WTC11 (cell line): ENCODE results near the gene BRICD5. TPM values are rescaled to one million over a fixed set of nuclear protein-coding genes. Genes with fewer than 3 reads are reported as not detected.

Experiments used
- ATF1 ChIP-seq: sonication (generic); formaldehyde crosslinking; IDR thresholded peaks from 2 replicates; pipeline ENCODE4 v1.8.1; 2023; ENCODE audit warnings: mild to moderate bottlenecking, moderate library complexity, missing genetic modification reagents
- ESRRA ChIP-seq: sonication (generic); formaldehyde crosslinking; IDR thresholded peaks from 2 replicates; pipeline ENCODE4 v1.8.1; 2022; ENCODE audit warnings: mild to moderate bottlenecking, missing genetic modification reagents, borderline replicate concordance
- FOXK1 ChIP-seq: sonication (generic); formaldehyde crosslinking; IDR thresholded peaks from 2 replicates; pipeline ENCODE4 v1.8.0; 2022; ENCODE audit warnings: mild to moderate bottlenecking, moderate library complexity, missing genetic modification reagents
- GRHL2 ChIP-seq: fragments of 250-450 bp; sonication (Bioruptor Pico); IDR thresholded peaks from 2 replicates; pipeline ENCODE4 v1.8.0; 2022; ENCODE audit warnings: mild to moderate bottlenecking, moderate library complexity; ENCODE audit not compliant: insufficient replicate concordance, severe bottlenecking
- HMGA2 ChIP-seq: fragments of 250-450 bp; sonication (Bioruptor Pico); IDR thresholded peaks from 2 replicates; pipeline ENCODE4 v1.4.0; 2021; ENCODE audit warnings: mild to moderate bottlenecking, moderate library complexity
- IRF2 ChIP-seq: sonication (generic); formaldehyde crosslinking; IDR thresholded peaks from 2 replicates; pipeline ENCODE4 v1.8.0; 2022; ENCODE audit warnings: low read depth, missing genetic modification reagents, borderline replicate concordance
- JAZF1 ChIP-seq: fragments of 250-450 bp; sonication (Bioruptor Pico); IDR thresholded peaks from 2 replicates; pipeline ENCODE4 v1.9.0; 2021; ENCODE audit warnings: moderate library complexity, mild to moderate bottlenecking, inconsistent platforms
- MXD4 ChIP-seq: fragments of 250-450 bp; sonication (Bioruptor Pico); IDR thresholded peaks from 2 replicates; pipeline ENCODE4 v1.8.0; 2021; ENCODE audit warnings: mild to moderate bottlenecking, moderate library complexity, borderline replicate concordance
- NFATC4 ChIP-seq: fragments of 250-450 bp; sonication (Bioruptor Pico); IDR thresholded peaks from 2 replicates; pipeline ENCODE4 v1.9.0; 2021; ENCODE audit warnings: mild to moderate bottlenecking
- NFYB ChIP-seq: sonication (generic); formaldehyde crosslinking; conservative IDR thresholded peaks from 2 replicates; pipeline ENCODE4 v1.8.0; 2022; ENCODE audit warnings: low read depth, missing genetic modification reagents
- PRRX2 ChIP-seq: fragments of 250-450 bp; sonication (Bioruptor Pico); IDR thresholded peaks from 2 replicates; pipeline ENCODE4 v1.8.0; 2021; ENCODE audit warnings: mild to moderate bottlenecking
- SMAD3 ChIP-seq: sonication (generic); formaldehyde crosslinking; IDR thresholded peaks from 2 replicates; pipeline ENCODE4 v1.8.0; 2022; ENCODE audit warnings: missing genetic modification reagents, mild to moderate bottlenecking, borderline replicate concordance
- SMAD4 ChIP-seq: sonication (generic); formaldehyde crosslinking; IDR thresholded peaks from 2 replicates; pipeline ENCODE4 v1.8.0; 2022; ENCODE audit warnings: mild to moderate bottlenecking, missing genetic modification reagents
- SP1 ChIP-seq: sonication (generic); formaldehyde crosslinking; conservative IDR thresholded peaks from 2 replicates; pipeline ENCODE4 v1.8.1; 2022; ENCODE audit warnings: missing genetic modification reagents
- TCF7 ChIP-seq: sonication (generic); formaldehyde crosslinking; IDR thresholded peaks from 2 replicates; pipeline ENCODE4 v1.8.0; 2022; ENCODE audit warnings: mild to moderate bottlenecking, low read depth, missing genetic modification reagents, moderate library complexity
- TEAD1 ChIP-seq: sonication (generic); formaldehyde crosslinking; IDR thresholded peaks from 2 replicates; pipeline ENCODE4 v1.8.0; 2022; ENCODE audit warnings: mild to moderate bottlenecking, missing genetic modification reagents
- TEAD4 ChIP-seq: sonication (generic); formaldehyde crosslinking; IDR thresholded peaks from 2 replicates; pipeline ENCODE4 v1.8.0; 2022; ENCODE audit warnings: mild to moderate bottlenecking, missing genetic modification reagents
- ZNF671 ChIP-seq: fragments of 250-450 bp; sonication (Bioruptor Pico); IDR thresholded peaks from 2 replicates; pipeline ENCODE4 v1.8.0; 2021; ENCODE audit warnings: mild to moderate bottlenecking
- total RNA-seq: library from RNA; stranded (reverse); gene quantifications from 3 replicates; pipeline ENCODE4 v1.2.3, GENCODE V29; 2021
- TF ChIP-seq, protein P1 (sequence below): sonication (generic); formaldehyde crosslinking; IDR thresholded peaks from 2 replicates; pipeline ENCODE4 v1.8.1; 2023; ENCODE audit warnings: mild to moderate bottlenecking, missing genetic modification reagents, moderate library complexity
- TF ChIP-seq, protein P2 (sequence below): fragments of 250-450 bp; sonication (Bioruptor Pico); IDR thresholded peaks from 2 replicates; pipeline ENCODE4 v1.8.0; 2021; ENCODE audit warnings: mild to moderate bottlenecking
- TF ChIP-seq, protein P3 (sequence below): sonication (generic); formaldehyde crosslinking; IDR thresholded peaks from 2 replicates; pipeline ENCODE4 v1.8.1; 2022; ENCODE audit warnings: low read depth, missing genetic modification reagents, borderline replicate concordance
- TF ChIP-seq, protein P4 (sequence below): sonication (generic); formaldehyde crosslinking; IDR thresholded peaks from 2 replicates; pipeline ENCODE4 v1.8.1; 2023; ENCODE audit warnings: mild to moderate bottlenecking, missing genetic modification reagents
- TF ChIP-seq, protein P5 (sequence below): sonication (generic); formaldehyde crosslinking; IDR thresholded peaks from 2 replicates; pipeline ENCODE4 v1.8.1; 2022; ENCODE audit warnings: mild to moderate bottlenecking, missing genetic modification reagents, moderate library complexity, borderline replicate concordance
- TF ChIP-seq, protein P6 (sequence below): sonication (generic); formaldehyde crosslinking; IDR thresholded peaks from 2 replicates; pipeline ENCODE4 v1.8.0; 2023; ENCODE audit warnings: missing genetic modification reagents
- TF ChIP-seq, protein P7 (sequence below): sonication (generic); formaldehyde crosslinking; conservative IDR thresholded peaks from 2 replicates; pipeline ENCODE4 v1.8.1; 2022; ENCODE audit warnings: mild to moderate bottlenecking, missing genetic modification reagents
- TF ChIP-seq, protein P8 (sequence below): fragments of 250-450 bp; sonication (Bioruptor Pico); IDR thresholded peaks from 2 replicates; pipeline ENCODE4 v1.9.0; 2021; ENCODE audit warnings: mild to moderate bottlenecking

The BRICD5 gene
- total RNA-seq, 1 experiment from 2014 or later, result 13.6 TPM

DNA sequence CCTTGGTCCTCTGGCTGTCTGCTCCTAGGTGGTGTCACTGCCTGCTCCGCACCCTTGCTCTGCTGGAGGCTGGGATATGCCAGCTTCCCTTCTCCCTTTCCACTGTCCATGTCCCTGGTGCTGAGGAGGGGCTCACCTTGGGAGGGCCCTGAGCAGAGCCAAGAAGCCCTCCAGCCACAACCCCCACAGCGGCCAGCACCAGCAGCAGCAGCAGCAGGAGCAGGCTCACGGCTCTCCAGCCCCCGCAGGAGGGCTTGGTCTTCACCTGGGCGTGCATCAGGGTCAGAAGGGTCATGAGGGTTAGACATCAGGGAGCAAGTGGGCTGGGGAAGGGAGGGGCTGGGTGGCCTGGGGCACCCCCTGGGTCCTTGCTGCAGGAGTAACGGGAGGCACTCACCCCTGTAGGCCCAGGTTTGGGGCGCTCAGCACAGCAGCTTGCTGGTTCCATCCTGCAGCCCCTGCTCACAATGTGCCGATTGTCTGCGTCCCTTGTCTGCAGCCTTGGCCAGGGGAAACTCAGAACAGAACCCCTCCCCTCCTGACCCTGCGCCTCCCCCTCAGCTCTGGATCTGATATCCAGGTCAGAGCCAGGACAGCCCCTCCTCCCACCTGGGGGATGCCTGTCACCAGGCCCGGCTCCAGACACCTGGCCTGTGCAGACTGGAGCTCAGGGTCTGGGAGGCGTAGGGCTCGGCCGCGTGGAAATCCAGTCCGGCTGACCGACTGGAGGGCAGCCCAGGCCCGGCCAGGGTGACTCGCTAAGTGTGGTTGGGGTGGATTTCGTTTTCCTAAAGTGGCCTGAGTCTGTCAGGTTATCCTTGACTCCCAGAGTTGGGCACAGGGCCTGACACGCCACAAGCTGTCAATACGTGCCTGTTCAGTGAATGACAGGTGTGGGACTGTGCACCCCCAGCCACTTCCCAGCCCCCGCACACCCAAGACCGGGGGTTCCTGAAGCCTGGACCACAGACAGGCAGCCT, at the start of gene BRICD5 (continued):
- TF ChIP-seq, protein P1, sequence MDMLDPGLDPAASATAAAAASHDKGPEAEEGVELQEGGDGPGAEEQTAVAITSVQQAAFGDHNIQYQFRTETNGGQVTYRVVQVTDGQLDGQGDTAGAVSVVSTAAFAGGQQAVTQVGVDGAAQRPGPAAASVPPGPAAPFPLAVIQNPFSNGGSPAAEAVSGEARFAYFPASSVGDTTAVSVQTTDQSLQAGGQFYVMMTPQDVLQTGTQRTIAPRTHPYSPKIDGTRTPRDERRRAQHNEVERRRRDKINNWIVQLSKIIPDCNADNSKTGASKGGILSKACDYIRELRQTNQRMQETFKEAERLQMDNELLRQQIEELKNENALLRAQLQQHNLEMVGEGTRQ (CRISPR knock-in tag), result no peak
- no peak for TF ChIP-seq HMGA2 (CRISPR knock-in tag)
- TF ChIP-seq ATF1 (CRISPR knock-in tag), result no peak; the same call in 1 of the 2 replicates
- TF ChIP-seq, protein P2, sequence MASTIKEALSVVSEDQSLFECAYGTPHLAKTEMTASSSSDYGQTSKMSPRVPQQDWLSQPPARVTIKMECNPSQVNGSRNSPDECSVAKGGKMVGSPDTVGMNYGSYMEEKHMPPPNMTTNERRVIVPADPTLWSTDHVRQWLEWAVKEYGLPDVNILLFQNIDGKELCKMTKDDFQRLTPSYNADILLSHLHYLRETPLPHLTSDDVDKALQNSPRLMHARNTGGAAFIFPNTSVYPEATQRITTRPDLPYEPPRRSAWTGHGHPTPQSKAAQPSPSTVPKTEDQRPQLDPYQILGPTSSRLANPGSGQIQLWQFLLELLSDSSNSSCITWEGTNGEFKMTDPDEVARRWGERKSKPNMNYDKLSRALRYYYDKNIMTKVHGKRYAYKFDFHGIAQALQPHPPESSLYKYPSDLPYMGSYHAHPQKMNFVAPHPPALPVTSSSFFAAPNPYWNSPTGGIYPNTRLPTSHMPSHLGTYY (CRISPR knock-in tag), result no peak
- TF ChIP-seq FOXK1 (CRISPR knock-in tag), result no peak
- TF ChIP-seq ZNF671 (CRISPR knock-in tag), result no peak
- no peak for TF ChIP-seq TCF7 (CRISPR knock-in tag)
- TF ChIP-seq JAZF1 (CRISPR knock-in tag), result no peak
- TF ChIP-seq, protein P3, sequence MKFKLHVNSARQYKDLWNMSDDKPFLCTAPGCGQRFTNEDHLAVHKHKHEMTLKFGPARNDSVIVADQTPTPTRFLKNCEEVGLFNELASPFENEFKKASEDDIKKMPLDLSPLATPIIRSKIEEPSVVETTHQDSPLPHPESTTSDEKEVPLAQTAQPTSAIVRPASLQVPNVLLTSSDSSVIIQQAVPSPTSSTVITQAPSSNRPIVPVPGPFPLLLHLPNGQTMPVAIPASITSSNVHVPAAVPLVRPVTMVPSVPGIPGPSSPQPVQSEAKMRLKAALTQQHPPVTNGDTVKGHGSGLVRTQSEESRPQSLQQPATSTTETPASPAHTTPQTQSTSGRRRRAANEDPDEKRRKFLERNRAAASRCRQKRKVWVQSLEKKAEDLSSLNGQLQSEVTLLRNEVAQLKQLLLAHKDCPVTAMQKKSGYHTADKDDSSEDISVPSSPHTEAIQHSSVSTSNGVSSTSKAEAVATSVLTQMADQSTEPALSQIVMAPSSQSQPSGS (CRISPR knock-in tag), result no peak
- peak; percentile 61; the same call in 1 of the 2 replicates for TF ChIP-seq SP1 (CRISPR knock-in tag)
- TF ChIP-seq, protein P4, sequence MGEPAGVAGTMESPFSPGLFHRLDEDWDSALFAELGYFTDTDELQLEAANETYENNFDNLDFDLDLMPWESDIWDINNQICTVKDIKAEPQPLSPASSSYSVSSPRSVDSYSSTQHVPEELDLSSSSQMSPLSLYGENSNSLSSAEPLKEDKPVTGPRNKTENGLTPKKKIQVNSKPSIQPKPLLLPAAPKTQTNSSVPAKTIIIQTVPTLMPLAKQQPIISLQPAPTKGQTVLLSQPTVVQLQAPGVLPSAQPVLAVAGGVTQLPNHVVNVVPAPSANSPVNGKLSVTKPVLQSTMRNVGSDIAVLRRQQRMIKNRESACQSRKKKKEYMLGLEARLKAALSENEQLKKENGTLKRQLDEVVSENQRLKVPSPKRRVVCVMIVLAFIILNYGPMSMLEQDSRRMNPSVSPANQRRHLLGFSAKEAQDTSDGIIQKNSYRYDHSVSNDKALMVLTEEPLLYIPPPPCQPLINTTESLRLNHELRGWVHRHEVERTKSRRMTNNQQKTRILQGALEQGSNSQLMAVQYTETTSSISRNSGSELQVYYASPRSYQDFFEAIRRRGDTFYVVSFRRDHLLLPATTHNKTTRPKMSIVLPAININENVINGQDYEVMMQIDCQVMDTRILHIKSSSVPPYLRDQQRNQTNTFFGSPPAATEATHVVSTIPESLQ (CRISPR knock-in tag), result no peak
- TF ChIP-seq, protein P5, sequence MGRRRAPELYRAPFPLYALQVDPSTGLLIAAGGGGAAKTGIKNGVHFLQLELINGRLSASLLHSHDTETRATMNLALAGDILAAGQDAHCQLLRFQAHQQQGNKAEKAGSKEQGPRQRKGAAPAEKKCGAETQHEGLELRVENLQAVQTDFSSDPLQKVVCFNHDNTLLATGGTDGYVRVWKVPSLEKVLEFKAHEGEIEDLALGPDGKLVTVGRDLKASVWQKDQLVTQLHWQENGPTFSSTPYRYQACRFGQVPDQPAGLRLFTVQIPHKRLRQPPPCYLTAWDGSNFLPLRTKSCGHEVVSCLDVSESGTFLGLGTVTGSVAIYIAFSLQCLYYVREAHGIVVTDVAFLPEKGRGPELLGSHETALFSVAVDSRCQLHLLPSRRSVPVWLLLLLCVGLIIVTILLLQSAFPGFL (CRISPR knock-in tag), result no peak
- TF ChIP-seq NFATC4 (CRISPR knock-in tag), result 0 out of 2 replicates have a peak, but pooled peaks have one; percentile 4
- no peak for TF ChIP-seq SMAD4 (CRISPR knock-in tag)
- TF ChIP-seq, protein P6, sequence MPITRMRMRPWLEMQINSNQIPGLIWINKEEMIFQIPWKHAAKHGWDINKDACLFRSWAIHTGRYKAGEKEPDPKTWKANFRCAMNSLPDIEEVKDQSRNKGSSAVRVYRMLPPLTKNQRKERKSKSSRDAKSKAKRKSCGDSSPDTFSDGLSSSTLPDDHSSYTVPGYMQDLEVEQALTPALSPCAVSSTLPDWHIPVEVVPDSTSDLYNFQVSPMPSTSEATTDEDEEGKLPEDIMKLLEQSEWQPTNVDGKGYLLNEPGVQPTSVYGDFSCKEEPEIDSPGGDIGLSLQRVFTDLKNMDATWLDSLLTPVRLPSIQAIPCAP (CRISPR knock-in tag), result 0 out of 2 replicates have a peak, but pooled peaks have one; percentile 15
- TF ChIP-seq SMAD3 (CRISPR knock-in tag), result peak; percentile 41; the same call in 1 of the 2 replicates
- TF ChIP-seq, protein P7, sequence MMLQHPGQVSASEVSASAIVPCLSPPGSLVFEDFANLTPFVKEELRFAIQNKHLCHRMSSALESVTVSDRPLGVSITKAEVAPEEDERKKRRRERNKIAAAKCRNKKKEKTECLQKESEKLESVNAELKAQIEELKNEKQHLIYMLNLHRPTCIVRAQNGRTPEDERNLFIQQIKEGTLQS (CRISPR knock-in tag), result no peak
- peak; percentile 16; the same call in 1 of the 2 replicates for TF ChIP-seq NFYB (CRISPR knock-in tag)
- TF ChIP-seq GRHL2 (CRISPR knock-in tag), result no peak
- no peak for TF ChIP-seq TEAD4 (CRISPR knock-in tag)
- TF ChIP-seq MXD4 (CRISPR knock-in tag), result no peak
- TF ChIP-seq IRF2 (CRISPR knock-in tag), result no peak
- no peak for TF ChIP-seq PRRX2
- peak; percentile 65; the same call in 1 of the 2 replicates for TF ChIP-seq TEAD1 (CRISPR knock-in tag)
- TF ChIP-seq ESRRA (CRISPR knock-in tag), result no peak
- TF ChIP-seq, protein P8, sequence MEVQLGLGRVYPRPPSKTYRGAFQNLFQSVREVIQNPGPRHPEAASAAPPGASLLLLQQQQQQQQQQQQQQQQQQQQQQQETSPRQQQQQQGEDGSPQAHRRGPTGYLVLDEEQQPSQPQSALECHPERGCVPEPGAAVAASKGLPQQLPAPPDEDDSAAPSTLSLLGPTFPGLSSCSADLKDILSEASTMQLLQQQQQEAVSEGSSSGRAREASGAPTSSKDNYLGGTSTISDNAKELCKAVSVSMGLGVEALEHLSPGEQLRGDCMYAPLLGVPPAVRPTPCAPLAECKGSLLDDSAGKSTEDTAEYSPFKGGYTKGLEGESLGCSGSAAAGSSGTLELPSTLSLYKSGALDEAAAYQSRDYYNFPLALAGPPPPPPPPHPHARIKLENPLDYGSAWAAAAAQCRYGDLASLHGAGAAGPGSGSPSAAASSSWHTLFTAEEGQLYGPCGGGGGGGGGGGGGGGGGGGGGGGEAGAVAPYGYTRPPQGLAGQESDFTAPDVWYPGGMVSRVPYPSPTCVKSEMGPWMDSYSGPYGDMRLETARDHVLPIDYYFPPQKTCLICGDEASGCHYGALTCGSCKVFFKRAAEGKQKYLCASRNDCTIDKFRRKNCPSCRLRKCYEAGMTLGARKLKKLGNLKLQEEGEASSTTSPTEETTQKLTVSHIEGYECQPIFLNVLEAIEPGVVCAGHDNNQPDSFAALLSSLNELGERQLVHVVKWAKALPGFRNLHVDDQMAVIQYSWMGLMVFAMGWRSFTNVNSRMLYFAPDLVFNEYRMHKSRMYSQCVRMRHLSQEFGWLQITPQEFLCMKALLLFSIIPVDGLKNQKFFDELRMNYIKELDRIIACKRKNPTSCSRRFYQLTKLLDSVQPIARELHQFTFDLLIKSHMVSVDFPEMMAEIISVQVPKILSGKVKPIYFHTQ (CRISPR knock-in tag), result no peak
